SH-SY5Y (cell line): Measurements from ENCODE around the gene DCDC1.

Experiments
- GATA2 ChIP-seq: IDR thresholded peaks from 2 replicates; pipeline ENCODE4 v1.6.1; 2011; ENCODE audit warnings: mild to moderate bottlenecking, low read depth, low read length
- GATA3 ChIP-seq: IDR thresholded peaks from 2 replicates; pipeline ENCODE4 v1.6.1; 2011; ENCODE audit warnings: low read depth, mild to moderate bottlenecking, low read length, moderate library complexity

The DCDC1 gene

DNA sequence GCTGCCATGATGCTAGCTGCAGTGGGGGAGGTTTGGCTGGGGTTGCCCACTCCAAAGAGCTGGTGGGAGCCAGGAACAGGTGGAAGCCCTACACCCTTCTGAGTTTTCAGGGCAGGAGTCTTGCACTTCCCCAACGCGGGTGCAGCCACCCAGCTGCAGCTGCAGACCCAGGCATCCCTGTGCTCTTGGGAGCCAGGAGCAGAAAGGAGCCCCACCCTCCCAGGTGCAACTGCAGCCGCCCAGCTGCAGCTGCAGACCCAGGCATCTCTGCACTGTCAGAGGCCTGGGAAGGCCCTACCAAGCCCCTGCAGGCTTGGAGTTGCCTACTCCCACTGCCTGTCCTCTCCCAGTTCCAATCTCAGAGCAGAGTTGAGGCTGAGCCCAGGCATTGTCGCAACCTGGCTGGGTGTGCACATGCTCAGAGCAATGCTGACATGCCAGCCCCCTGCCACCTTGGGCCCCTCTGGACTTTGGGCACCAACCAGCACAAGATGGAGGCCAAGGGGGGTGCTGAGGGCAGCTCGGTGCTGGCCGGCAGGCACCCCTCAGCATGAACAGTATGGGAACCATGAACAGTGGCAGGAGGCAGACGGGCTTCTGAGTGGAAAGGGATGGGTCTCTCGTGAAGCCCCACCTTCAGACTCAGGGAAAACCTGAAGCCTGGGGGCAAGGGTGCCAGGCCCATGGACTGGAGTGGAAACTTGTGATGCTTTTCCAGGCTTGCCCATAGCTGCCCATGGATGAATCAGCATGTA lies 195.4 kb downstream of the DCDC1 start:
- no peak for TF ChIP-seq GATA3
- TF ChIP-seq GATA2: no peak

DNA sequence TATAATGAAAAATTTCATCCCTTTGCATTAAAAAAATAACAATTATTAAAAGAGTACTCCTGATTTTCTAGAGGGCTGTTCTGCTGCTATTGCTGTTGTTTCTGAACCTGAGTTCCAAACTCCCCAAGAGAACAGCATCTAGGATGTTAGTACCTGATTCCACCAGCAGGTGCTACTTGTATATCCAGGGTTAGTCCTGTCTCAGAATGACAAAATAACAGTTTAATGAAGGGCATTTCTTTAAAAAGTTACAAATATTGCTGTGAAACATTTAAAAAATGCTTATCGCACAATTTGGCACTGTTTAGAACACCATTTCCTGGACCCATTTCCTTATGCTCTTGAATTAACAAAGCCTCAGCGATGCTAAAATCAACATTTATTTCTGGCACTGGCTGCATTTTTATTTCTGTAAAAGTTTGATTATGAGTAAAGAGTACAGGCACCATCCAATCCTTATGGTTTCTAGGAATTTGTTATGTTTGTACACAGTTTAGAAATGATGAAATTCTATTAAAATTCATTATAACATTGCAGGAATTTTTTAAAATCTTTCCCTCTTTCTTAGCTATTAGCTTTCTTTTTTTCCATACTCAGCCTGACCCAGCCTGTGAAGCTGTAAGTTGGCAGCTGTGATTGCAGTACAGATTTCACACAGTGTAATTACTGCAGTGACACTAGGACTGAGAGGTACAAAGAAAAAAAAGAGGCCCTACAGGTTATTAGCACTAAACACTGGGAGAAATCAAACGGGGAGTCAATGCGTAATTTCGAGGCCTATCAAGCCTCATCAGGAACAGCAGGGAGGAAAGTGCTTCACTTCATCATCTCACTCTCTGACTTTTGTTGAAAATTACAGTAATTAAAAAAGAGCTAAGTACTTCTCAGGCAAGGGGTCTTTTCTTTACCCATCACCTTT lies 208.8 kb downstream of the DCDC1 start:
- TF ChIP-seq GATA3 (no peak), GATA2 (no peak)

DNA sequence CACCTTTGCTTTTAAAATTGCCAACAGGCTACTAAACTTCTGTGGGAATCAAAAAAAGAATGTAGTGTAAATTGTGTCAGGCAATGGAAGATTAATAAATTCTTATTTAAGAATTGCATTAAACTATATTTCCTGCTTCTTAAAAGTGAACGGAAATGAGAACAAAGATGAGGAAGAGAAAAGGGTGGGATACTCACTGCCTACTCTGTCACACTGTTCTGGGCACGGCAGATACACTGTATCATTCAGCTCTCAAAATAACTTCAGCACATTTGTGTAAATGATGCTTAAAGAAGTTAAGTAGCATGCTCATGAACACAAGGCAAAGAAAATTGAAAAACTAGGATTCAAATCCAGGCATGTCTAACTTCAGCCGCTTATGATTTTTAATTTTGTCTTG lies 218.7 kb downstream of the DCDC1 start:
- TF ChIP-seq GATA3 (no peak), GATA2 (no peak)

DNA sequence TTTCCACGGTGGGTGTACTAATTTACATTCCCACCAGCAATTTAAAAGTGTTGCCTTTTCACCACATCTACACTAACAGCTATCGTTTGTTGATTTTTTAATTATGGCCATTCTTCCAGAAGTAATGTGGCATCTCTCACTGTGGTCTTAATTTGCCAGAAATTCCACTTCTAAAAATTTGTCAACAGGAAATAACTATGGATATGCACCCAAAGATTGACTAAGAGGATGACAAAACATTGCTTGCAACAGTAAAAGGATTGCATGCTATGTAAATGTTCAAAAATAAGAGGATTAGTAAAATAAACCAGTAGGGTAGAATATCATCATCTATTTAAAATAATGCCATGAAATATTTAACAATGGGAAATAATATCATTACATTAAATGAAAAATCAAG lies 219.5 kb downstream of the DCDC1 start:
- TF ChIP-seq GATA3: no peak
- TF ChIP-seq GATA2: no peak

DNA sequence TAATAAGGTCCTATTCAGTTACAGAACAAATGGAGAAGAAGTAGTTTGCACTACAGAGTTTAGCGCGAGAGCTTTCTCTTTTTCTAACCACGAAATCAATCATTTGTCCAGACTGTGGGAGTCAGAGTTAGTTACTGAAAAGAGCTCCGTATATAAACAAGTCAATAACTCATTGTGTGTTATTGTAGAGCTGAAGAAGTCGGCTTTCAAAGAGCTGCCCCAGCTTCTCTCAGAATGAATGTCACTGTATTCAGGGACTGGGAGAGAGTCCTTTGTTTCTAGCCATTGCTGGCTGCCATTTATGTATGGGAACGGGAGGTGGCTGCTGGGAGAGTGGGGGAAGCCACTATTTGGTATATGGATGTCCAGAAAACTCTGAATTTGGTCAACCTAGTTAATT lies 227.8 kb downstream of the DCDC1 start:
- TF ChIP-seq GATA2 (no peak), GATA3 (no peak)

DNA sequence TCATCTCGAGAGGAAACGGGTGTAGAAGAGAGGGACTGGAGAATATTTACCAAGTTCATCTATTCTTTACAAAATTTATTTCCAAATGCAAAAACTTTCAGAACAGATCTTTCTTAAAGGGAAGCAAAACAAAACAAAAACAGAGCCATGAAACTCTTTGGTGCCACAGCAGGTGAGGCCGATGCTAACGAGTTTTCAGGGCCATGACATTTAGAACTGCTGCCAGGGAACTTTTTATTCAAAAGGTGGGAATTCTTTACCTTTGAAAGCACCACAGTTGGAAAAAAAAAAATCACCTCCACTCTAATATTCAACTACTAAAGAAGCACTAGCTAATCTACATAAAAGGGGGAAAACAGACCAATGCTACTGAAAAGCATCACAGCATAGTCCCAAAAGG lies 230.1 kb downstream of the DCDC1 start:
- TF ChIP-seq GATA2 (no peak), GATA3 (no peak)

DNA sequence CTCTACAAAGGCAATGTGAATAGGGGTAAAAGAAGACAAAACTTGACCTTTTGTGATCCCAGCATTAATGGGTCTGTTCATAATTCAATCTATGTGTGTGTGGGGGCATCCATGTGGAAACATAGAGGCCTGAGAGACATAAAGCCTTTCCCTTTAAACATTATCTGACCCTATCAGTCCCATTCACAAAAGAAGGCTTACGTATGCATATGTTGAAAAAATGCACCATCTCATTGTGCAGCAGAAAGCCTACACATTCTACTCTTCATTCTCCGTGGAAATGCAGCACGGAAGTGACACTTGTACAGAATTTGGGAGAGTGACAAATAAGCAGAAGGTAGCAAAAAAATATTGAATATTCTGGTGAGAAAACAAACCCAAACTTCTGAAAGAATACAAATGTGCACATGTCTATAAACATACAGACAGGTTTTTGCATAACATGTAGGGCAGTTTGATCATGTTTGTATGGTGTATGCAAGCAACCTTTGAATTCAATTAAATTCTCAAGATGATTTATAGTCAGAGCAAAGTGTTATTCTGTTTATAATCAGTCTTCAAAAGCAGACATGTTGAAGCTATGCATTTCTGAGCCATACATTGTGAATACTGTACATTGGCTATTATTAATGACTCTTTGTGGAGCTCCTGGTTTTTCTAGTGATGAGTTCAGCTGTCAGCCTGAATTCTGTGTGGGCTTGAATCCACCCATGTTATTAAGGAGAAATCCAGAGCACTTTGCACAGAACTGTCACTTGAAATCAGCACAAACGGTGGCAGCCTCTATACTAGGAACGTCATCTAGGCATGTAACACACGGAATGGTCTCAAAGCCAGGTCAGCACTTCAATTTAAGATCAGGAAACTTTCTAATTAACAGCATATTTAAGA lies 236.8 kb downstream of the DCDC1 start:
- TF ChIP-seq GATA3: no peak
- no peak for TF ChIP-seq GATA2

DNA sequence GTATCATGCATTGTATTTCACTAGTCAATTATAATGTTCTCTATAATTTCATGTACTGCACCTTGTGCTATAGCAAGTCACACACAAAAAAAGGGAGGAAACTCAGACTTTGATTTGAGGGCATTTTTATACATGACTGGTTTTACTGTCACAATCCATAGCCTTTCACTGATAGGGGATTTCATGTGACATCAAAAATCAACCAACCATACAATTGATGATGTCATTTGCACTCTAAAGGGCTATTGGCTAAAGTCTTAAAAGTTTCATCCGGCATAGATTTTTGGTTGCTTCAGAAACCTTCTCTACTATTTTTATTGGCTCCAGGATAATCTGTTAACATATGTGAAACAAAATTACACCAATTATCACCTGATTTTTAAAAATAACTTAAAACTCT lies 237.8 kb downstream of the DCDC1 start:
- no peak for TF ChIP-seq GATA3
- no peak for TF ChIP-seq GATA2

DNA sequence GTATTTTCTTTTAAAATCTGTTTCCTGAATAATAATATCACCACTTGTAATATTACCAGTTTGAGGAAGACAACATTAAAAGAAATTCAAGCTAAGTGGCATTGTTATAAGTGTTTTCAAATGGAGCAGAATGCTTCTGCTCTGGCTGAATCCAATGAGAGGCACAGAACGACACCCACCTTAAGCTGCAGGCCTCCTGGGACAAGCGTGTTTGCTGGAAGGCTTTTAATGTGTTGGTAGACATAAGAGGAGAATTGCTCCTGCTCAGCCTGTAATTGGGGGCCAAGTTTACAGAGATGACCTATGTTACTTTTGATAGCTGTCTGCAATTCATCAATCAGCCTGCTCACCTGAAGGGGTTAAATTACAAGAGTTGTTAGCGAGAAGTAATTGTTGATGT lies 242.2 kb downstream of the DCDC1 start:
- no peak for TF ChIP-seq GATA3

DNA sequence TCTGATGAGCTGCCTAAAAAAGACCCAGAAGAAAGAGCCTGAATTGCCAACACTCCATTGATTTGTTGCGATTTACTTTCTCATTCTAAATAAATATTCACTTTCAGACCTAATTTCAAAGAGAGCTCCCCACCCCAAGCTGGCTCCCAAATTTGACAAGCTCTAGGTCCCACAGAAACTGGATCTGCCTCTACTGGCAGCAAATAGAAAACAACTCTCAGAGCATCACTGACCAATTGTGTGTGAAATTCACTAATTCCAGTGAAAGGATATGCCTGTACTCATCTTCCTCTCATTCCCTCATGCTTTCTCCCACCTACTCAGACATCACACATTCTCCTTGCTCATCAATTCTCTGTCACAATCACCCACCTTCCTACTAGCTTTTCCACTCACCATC lies 249.1 kb downstream of the DCDC1 start:
- TF ChIP-seq GATA2 (no peak), GATA3 (no peak)

DNA sequence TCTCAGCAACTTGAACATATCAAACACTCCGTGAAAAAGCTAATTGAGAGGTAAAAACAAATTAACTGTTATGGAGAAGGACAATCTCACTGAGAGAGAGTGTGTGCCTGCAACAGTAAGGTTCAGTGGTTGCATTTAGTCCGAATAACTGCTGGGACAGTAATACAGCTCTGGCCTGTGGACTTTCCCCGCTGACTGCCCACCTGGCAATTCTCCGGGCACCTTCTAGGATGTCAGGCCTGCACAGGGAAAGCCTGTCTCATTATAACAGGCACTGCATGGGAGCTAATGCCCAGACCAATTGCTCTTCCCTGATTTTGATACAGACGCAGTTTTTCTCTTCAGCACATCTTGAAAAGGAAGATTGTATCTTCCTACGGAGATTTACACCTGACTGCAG lies 251.0 kb downstream of the DCDC1 start:
- TF ChIP-seq GATA3: no peak

DNA sequence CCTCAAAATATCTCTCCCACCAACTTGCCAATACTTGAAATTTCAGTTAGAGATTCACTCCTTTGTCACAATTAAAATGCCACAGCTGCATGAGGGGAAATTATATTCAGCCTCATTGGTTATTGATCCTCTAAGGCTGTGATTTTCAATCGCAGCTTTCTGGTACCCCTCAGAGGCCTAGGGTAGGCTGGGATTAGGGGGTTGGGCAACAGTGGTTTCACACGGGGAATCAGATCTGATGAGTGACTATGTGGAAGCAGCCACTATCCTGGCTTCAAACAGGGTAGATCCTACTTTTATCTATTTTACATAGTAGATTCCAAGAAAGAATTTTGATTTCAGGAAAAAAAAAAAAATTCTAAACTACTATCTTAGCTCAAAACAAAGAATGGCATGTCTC lies 252.5 kb downstream of the DCDC1 start:
- no peak for TF ChIP-seq GATA2
- TF ChIP-seq GATA3: no peak

DNA sequence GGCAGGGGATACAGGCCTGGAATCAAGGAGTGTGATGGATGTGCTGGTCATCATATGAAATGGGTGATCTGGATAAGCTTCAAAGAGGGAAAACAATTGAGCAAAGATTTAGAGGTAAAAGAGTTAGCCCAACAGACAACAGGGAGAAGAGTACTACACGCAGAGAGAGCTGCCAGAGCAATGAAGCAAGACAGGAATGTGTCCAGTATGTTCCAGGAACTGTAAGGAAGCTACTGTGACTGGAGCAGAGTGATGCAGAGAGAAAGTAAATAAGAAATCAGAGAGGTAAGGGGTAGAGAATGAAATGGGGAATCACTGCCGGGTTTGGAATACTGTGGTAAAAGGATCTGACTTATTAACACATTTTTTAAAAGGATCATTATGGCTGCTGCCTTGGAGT lies 255.1 kb downstream of the DCDC1 start:
- no peak for TF ChIP-seq GATA2
- TF ChIP-seq GATA3: no peak

DNA sequence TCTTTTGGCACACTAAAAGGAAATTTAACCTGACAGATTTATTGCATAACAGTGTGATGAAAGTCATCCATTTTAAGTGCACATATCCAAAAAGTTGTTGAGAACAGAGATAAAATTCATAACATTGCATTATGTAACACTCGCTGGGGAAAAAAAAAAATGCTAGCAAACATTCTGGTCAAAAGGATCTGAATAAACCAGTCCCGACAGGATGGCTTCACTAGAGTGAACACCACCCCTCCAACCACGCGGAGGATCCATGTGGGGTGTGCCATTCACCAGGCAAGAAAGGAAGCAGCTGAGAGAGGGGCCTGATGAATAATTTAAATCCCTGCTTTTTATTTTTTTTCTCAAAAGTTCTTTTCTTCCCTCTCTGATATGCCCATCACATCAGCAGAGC lies 258.7 kb downstream of the DCDC1 start:
- no peak for TF ChIP-seq GATA2
- TF ChIP-seq GATA3: no peak
